RWPE2 (cell line): ENCODE data around the gene SLC1A2.
A peak's percentile ranks its signal among the peaks of the same experiment; 100 is the strongest.

Source experiments
- ATAC-seq: fragments of 200-7000 bp; cut with Tn5 transposase; 3 replicates; pipeline ENCODE4 v1.9.1; 2021; ENCODE audit warnings: low read depth
- DNase-seq: peaks from one replicate; pipeline ENCODE4 v3.0.0-alpha.2; 2020; ENCODE audit warnings: low spot score
- H3K27ac ChIP-seq: fragments of 450-650 bp; 2 replicates; pipeline ENCODE4 v1.5.1; 2017; ENCODE audit warnings: mild to moderate bottlenecking; ENCODE audit not compliant: poor library complexity, severe bottlenecking
- H3K27me3 ChIP-seq: fragments of 250-450 bp; sonication (Bioruptor Pico); 2 replicates; pipeline ENCODE4 v1.5.1; 2021; ENCODE audit warnings: mild to moderate bottlenecking, moderate library complexity; ENCODE audit not compliant: insufficient read depth, poor library complexity, severe bottlenecking
- H3K36me3 ChIP-seq: fragments of 250-450 bp; sonication (Bioruptor Pico); 2 replicates; pipeline ENCODE4 v1.5.1; 2020; ENCODE audit warnings: low read depth, mild to moderate bottlenecking, moderate library complexity
- H3K4me1 ChIP-seq: fragments of 250-450 bp; sonication (Bioruptor Pico); 2 replicates; pipeline ENCODE4 v1.5.1; 2021; ENCODE audit warnings: mild to moderate bottlenecking, moderate library complexity; ENCODE audit not compliant: insufficient read depth, poor library complexity, severe bottlenecking
- H3K4me3 ChIP-seq: fragments of 250-450 bp; sonication (Bioruptor Pico); 2 replicates; pipeline ENCODE4 v1.5.1; 2021; ENCODE audit warnings: mild to moderate bottlenecking, moderate library complexity; ENCODE audit not compliant: severe bottlenecking
- H3K9me3 ChIP-seq: fragments of 250-450 bp; sonication (Bioruptor Pico); 2 replicates; pipeline ENCODE4 v1.5.1; 2021; ENCODE audit warnings: mild to moderate bottlenecking, moderate library complexity; ENCODE audit not compliant: severe bottlenecking
- CTCF ChIP-seq: fragments of 450-650 bp; IDR thresholded peaks from one replicate; pipeline ENCODE4 v1.5.1; 2017; ENCODE audit warnings: mild to moderate bottlenecking, moderate library complexity; ENCODE audit not compliant: poor library complexity, severe bottlenecking

The SLC1A2 gene

GRCh38 chr11:35337914-35338305, 81.4 kb downstream of the SLC1A2 start:
- peaks cover 19% of the 10 kb centered on the region for H3K4me1 ChIP-seq
- TF ChIP-seq CTCF, result no peak
- no peak overlapping the region for H3K4me3 ChIP-seq
- no peaks in the 10 kb centered on the region for H3K27me3 ChIP-seq
- H3K27ac ChIP-seq, result peak overlapping the region; percentile 73
- no peaks in the 10 kb centered on the region for H3K36me3 ChIP-seq
- no peak for DNase-seq
- peaks cover 2% of the 10 kb centered on the region for H3K9me3 ChIP-seq
- no peak for ATAC-seq

- ATAC-seq (peak; percentile 96), DNase-seq (peak; percentile 59)
Observed at GRCh38 chr11:35337136-35337913, 82.0 kb downstream of the SLC1A2 start.

GRCh38 chr11:35336726-35337125, 82.6 kb downstream of the SLC1A2 start:
- DNase-seq, result no peak
- no peaks in the 10 kb centered on the region for H3K27me3 ChIP-seq
- peaks cover 19% of the 10 kb centered on the region for H3K4me1 ChIP-seq
- H3K9me3 ChIP-seq, result peaks cover 2% of the 10 kb centered on the region
- H3K27ac ChIP-seq, result peak overlapping the region; percentile 73
- H3K4me3 ChIP-seq, result no peak overlapping the region
- no peaks in the 10 kb centered on the region for H3K36me3 ChIP-seq
- no peak for ATAC-seq
- no peak for TF ChIP-seq CTCF

More at GRCh38 chr11:35337136-35337913, 82.0 kb downstream of the SLC1A2 start:
- H3K4me1 ChIP-seq, result peaks cover 19% of the 10 kb centered on the region
- peaks cover 2% of the 10 kb centered on the region for H3K9me3 ChIP-seq
- H3K4me3 ChIP-seq, result no peak overlapping the region
- H3K36me3 ChIP-seq, result no peaks in the 10 kb centered on the region
- no peaks in the 10 kb centered on the region for H3K27me3 ChIP-seq
- TF ChIP-seq CTCF, result no peak
- H3K27ac ChIP-seq, result peak overlapping the region; percentile 73

- H3K4me3 ChIP-seq, result no peak overlapping the region
- peaks cover 19% of the 10 kb centered on the region for H3K4me1 ChIP-seq
- no peak for ATAC-seq
- no peak overlapping the region for H3K27ac ChIP-seq
- DNase-seq, result no peak
- TF ChIP-seq CTCF, result no peak
- peaks cover 2% of the 10 kb centered on the region for H3K9me3 ChIP-seq
- no peaks in the 10 kb centered on the region for H3K27me3 ChIP-seq
- no peaks in the 10 kb centered on the region for H3K36me3 ChIP-seq
Observed at GRCh38 chr11:35335226-35335625, 84.1 kb downstream of the SLC1A2 start.
